T-helper 1 cell treated with Interleukin-12 subunit alpha and Interleukin-12 subunit beta and Interleukin-4 antibody, amounts not matched to agents 30 ng/mL and 1 ng/mL, for 36 hours (primary cell): ENCODE data around the gene PRKAR1B. TPM values are rescaled to one million over a fixed set of nuclear protein-coding genes. Genes with fewer than 3 reads are reported as not detected.

ENCODE experiments used
- intact Hi-C: fragments of 100-400 bp; cut with micrococcal nuclease; formaldehyde crosslinking; loops from one replicate; pipeline ENCODE4 v1.15.1; 2024
- total RNA-seq: library from RNA; stranded (reverse); gene quantifications from 2 replicates; pipeline ENCODE4 v1.2.3, GENCODE V29; 2022

The PRKAR1B gene
- total RNA-seq, 1 donor from 2014 or later = 25.2 TPM

- intact Hi-C loops = no loop called here
Observed at GRCh38 chr7:548401-548800, 178.7 kb downstream of the PRKAR1B start.

GRCh38 chr7:545470-545869 lies 181.6 kb downstream of the PRKAR1B start:
- intact Hi-C loops = no loop called here

- intact Hi-C loops = no loop called here
Observed at GRCh38 chr7:544338-545221, 182.5 kb downstream of the PRKAR1B start.

DNA sequence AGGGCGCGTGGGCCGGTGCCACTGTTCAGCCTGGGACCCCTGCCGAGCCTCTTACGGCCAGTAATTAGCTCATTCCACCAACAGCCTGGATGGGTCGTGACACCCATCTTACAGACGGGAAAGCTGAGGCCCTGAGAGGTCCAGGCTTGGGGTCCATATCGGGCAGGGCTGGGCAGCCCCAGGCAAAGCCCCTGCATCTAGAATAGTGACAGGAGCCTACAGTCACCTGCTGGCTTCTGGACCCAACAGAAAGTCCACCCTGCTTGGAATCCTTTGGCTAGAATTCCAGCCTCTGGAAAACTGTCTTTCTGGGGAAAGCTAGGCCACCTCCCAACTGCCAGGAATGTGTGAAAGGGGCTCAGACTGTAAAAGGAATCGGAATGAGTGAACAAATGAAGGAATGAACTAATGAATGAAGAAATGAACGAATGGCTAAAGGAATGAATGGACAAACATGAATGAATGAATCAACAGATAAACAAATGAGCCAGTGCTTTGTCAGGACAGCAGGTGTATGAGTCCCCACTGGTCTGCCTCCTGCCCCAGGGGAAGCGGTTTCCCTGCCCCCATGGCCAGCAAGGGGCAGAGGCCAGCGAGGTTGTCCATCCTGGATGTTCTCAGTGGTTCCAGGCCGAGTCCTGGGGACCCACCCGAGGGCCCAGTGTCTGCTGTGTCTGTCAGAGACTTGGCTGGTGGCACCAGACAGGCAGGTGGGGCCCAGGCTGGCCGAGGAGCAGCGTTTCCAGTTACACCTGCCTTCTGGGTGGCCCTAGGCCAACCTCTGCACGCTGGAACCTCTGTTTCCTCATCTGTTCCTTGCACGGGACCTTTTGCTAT lies 183.4 kb downstream of the PRKAR1B start:
- intact Hi-C loops = no loop called here

- intact Hi-C loops = no loop called here
Observed at GRCh38 chr7:542713-543500, 184.2 kb downstream of the PRKAR1B start.

- intact Hi-C loops = no loop called here
Observed at GRCh38 chr7:542131-542712, 184.9 kb downstream of the PRKAR1B start.

- intact Hi-C loops = no loop called here
Observed at GRCh38 chr7:541661-542060, 185.4 kb downstream of the PRKAR1B start.

GRCh38 chr7:540997-541396 lies 186.1 kb downstream of the PRKAR1B start:
- intact Hi-C loops = no loop called here

- intact Hi-C loops = no loop called here
Observed at GRCh38 chr7:540579-540978, 186.5 kb downstream of the PRKAR1B start.

DNA sequence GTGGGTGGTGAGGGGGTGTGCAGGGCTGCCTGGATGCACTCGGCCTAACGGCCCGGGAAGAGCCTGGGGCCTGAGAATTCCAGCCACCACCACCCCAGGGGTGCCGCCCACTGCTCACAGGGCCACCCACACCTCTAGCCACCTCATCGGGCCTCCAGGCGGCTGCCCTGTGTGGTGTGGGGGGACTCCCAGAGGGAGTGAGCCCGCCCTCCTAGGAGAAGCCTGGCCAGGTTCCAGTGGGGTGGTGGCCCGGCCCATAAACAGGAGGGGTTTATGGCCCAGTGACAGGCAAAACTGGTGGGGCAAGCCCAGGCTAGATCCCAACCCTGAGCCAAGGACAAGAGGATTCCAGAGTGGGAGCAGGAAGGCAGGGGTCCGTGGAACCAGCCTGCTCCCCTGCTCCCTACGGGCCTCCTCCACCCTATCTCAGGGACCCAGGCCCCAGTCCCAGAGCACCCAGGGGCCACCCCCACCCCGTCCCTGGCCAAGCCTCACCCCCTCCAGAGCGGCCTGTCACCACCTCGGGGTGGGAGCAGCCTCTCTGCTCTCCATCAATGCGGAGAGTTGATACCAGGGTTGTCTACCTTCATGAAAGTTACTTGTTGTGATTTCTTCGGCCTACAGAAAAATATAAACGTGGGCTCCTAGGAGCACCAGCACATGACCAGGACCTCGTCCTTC lies 187.2 kb downstream of the PRKAR1B start:
- intact Hi-C loops = no loop called here

GRCh38 chr7:538764-539685 lies 188.1 kb downstream of the PRKAR1B start:
- intact Hi-C loops = no loop called here

DNA sequence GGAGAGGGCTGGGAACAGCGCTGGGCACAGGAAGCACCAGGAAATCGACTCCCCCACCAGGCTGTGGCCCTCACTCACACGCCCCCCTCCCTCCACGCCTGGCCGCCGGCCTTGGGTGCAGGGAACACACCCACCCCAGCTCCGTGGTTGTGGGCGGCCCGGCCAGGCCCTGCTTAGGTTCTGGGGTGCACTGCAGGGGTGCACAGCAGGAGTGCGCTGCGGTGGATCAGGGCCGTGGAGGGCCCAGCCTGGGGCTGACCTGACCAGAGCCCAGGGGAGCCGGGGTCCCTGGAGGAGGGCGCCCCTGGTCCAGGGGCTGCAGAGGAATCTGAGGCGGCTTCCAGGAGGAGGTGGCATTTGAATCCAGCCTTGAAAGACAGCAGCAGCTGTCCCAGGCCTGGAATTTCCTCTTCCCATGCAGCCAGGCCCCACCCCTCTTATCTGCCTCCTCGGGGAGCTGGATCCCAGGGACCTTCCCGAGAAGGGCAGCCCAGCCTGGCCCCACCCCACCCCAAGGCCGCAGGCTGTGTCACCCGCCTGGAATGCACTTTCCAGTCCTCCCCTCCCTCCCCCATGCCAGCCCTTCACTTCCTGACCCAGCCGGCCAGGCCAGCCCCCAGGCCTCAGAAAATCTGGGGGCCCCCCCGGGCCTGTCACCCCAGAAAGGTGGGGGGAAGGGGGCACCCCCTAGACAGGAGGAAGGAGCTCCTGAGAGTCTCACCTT lies 189.0 kb downstream of the PRKAR1B start:
- intact Hi-C loops = no loop called here

DNA sequence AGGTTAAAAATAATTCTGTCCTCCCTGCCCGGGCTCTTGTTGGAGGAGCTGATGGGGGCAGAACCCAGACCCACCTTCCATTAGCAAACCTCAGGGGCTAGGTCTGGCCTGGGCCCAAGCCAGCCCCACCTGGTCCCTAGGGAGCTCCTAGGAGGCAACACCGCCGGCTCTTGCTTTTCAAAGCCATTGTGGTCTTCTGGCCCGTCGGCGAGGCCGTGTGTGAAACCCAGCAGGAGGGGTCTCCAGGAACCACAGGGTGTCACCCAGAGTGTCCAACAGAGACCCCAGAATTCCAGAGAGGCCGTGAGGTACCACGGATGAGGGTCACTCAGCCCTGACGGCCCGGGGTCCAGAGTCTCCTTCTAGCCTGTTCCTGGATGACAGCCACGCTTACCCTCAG lies 190.8 kb downstream of the PRKAR1B start:
- intact Hi-C loops = no loop called here

DNA sequence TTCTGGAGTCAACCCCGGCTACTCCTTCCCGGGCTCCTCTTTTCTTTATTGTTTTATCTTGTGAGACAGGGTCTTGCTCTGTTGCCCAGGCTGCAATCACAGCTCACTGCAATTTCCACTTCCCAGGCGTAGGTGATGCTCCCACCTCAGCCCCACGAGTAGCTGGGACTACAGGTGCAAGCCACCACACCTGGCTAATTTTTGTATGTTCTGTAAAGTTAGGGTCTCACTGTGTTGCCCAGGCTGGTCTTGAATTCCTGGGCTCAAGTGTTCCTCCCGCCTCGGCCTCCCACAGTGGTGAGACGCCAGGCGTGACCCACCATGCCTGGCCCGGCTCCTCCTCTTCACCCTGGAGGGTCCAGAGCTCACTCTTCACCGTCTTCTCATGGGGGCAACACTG lies 192.1 kb downstream of the PRKAR1B start:
- intact Hi-C loops = no loop called here

DNA sequence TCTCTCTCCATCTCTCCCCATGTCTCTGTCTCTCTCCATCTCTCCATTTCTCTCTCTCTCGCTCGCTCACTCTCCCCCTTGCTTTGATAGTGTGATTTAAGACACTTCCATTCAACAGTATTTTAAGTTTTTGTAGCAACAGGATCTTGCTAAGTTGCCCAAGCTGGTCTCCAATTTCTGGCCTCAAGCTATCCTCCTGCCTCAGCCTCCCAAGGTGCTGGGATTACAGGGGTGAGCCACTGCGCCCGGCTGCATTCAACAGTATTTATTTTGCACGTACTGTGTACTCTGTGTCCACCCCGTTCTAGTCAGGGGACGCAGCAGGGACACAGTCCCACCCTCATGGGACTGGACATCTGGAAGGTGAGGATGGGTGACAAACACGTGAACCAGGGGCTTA lies 193.0 kb downstream of the PRKAR1B start:
- intact Hi-C loops = no loop called here

DNA sequence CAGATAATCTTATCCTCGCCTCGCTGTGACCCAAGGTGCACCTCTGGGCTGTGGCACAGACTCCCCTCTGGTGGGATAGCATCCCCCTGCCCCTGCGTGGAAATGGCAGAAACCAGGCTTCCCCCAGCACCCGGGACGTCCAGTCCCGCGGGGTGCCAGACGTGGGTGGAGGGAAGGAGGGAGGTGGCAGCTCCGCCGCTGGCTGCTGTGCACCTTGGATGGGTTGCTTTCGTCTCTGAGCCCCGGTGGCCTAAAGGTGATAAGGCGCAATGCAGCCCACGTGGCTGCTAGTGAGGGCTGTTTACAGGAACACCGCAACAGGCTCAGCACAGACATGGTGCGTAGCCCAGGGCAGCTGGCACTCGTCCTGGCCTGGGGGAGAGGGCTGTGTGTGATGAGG lies 193.8 kb downstream of the PRKAR1B start:
- intact Hi-C loops = no loop called here

DNA sequence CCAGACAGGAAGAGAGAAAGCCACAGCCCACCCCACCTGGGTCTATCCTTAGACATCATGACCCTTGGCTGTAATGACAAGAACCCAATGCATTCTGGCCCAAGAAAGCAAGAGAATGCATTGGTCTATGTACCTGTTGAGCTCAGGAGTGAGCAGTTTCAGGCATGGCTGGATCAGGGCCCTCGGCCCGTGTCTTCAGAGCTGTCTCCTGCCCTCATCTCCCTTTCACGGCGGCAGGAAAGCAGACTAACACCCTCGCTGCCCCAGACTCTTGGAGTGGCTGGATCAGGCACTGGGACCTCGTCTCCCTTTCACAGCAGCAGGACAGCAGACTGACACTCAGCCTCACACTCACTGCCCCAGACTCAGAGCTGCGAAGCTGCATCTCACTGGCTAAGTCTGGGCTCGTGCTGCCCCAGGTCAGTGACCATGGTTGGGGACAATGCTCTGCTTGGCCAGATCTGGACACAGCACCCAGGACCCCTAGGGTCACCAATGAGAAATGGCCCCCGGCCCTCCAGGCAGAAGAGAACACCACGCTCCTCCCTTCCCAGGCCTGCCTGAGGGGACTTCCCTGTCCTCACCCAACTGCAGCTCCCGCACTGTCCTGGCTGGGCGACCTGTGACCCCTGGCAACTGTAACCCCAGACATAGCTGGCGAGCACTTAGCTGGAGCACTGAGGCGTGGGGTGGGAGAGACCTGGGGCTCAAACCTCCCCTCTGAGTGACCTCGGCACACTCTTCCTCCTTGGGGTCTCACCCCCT lies 194.5 kb downstream of the PRKAR1B start:
- intact Hi-C loops = no loop called here

- intact Hi-C loops = no loop called here
Observed at GRCh38 chr7:531777-532176, 195.3 kb downstream of the PRKAR1B start.
